HG03571 (cell line): Measurements from ENCODE around the gene IQGAP3.

Experiments used
- ATAC-seq: cut with Tn5 transposase; IDR thresholded peaks from one replicate; pipeline ENCODE4 v1.9.1; 2021; ENCODE audit not compliant: unreplicated experiment

IQGAP3 gene

GRCh38 chr1:156543066-156543465 lies 29.3 kb downstream of the IQGAP3 start:
- no peak for ATAC-seq

DNA sequence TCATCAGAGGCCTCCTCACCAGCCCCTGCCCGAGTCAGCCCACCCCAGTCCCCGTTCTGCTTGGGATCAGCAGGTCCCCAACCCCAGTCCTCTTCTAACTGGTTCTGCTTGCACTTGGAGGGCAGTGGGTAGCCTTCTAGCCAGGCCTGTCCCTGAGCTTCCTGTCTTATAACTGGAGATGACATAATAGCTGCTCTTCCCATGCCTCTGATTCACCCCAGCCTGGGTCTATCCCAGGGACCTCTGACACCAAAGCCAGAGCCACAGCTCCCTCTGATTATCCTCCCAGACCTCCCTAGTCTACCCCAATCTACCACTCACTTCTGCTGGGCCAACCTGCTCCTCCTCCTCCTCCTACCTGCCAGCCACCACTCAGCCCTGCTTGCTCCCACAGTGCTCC lies 31.4 kb downstream of the IQGAP3 start:
- ATAC-seq = no peak

DNA sequence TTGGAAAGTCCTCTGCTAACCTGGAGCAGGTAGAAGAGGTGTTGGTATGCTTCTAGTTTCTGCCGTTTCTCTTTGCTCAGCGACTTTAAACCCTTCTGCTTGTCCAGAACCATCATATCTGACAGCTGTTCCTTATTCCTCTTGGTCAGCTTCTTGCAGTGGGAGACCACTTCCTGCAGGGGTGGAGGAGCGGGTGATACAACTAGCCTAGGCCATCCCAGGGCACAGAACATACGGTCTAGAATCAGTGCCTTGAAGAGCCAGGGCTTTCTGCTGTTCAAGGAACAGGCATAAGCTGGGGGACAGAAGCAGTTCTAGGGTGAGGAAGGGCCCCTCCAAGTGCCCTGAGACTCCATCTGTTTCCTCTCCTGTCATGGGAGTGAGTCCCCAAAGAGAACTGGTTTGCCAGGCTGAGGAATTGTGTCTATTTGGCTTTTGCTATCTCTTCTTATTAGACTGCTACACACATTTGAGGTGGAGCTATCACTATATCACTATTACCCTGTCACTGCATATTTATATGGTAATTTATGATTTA lies 32.5 kb downstream of the IQGAP3 start:
- no peak for ATAC-seq

DNA sequence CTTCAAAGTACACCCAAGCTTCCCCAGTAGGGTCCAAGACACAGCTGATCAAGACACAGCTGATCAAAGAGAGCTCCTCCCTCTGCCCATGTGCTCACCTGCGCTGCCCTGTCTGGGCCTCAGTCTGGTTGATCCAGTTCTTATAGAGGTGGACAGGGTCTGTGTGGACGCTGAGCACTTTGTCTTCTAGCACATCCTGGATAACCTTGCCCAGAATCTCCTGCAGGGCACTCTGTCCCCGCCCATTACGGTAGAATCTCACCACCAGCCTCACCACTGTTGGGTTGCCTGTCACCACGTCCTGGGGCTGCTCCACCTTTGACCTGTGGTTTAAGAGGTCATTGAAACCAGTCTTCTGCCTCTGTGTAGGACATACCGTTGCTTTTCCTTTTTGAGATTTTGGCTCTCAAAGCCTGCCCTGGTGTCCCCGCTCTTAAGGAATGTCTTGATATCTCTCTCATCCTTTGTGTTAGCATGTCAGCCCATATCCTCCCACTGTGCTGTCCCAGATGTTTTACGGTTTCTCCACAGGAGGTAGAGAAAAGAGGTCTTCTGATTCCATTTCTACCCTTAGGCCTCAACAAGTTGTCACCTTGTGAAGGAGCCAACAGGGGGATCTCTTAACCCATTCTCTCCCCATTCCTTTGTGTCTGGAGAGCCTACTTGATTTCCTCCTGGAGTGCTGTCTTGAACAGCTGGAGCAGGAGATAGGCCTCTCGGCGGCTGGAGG lies 33.5 kb downstream of the IQGAP3 start:
- ATAC-seq = no peak

DNA sequence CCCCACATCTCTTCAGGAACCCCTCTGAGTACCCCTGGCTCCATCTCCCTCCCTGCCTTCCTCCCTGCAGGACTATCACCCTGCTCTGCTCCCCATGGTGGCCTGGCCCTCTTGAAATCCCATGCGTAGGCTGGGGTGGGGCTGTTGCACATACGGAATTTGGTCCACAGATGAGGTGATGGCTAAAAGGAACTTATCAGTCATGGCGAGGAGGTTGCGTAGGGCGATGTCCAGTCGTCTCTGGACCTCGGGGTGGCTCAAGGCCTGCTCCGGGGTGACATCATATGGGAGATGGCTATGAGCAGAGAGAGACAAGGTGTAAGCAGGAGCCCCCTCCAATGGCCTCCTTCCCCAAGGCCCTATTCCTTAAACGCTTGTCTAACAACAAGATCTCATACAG lies 35.3 kb downstream of the IQGAP3 start:
- no peak for ATAC-seq

DNA sequence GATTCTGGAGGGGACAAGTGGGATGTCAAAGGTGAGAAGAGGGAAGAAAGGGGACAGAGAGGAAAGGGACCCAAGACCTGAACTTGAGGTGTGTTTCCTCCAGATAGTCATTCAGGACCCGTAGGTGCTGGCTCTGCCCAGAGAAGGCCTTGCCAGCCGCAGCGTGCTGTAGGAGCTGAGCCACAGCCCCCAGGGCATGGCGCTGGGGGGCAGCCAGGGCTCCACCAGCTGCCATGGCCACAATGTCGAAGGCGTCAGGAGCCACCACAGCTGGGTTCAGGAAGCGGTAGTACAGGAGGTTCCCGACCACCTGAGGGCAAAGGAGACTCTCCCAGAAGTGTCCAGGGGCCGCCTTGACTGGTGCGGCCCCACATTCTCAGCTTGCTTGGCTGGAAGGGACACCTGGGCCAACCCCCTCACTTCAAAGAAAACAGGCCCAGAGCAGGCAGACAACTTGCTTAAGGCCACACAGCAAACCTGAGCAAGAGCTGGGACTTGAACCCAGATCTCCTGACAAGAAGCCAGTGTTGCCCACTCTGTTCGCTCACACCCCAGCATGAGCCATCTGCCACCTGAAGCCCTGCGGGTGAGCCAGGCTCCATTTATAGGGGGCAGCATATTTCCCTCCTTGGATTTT lies 37.8 kb downstream of the IQGAP3 start:
- no peak for ATAC-seq

DNA sequence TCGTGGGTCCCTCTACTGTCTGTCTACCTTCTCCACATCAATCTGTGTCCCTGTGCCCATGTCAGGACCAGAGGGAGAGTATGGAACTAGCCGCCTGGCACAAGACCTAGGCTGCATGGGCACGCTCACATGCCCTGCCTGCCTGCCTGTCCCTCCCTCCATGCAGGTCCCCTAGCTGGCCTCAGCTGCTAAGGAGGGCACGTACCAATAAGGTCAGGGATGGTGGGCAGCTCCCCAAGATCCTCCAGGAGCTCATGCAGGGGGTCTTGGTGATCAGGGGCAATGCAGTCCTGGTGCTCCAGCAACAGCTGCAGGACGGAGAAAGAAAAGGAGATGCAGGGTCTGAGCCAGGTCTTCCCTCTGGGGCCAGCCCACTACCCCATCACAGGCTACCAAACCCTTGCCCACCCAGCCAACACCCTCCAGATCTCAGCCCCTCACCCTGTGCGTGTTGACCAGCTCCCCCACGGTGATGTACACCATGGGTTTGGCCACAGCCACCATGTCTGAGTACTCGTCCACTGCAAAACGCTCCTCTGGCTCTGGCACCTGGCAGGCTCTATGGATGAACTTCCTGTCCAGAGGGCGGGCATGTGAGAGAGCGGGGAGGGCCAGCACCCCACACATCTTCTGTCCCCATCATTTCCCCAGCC lies 38.7 kb downstream of the IQGAP3 start:
- ATAC-seq = no peak

- no peak for ATAC-seq
Measured at GRCh38 chr1:156532374-156532773, 40.0 kb downstream of the IQGAP3 start.

- ATAC-seq = no peak
Measured at GRCh38 chr1:156530006-156530405, 42.4 kb downstream of the IQGAP3 start.

- ATAC-seq = no peak
Measured at GRCh38 chr1:156528875-156529425, 43.4 kb downstream of the IQGAP3 start.

GRCh38 chr1:156528231-156528630 lies 44.1 kb downstream of the IQGAP3 start:
- no peak for ATAC-seq

- no peak for ATAC-seq
Measured at GRCh38 chr1:156527584-156527983, 44.8 kb downstream of the IQGAP3 start.

GRCh38 chr1:156525856-156526489 lies 46.4 kb downstream of the IQGAP3 start:
- ATAC-seq = no peak

- no peak for ATAC-seq
Measured at GRCh38 chr1:156525071-156525501, 47.3 kb downstream of the IQGAP3 start.

DNA sequence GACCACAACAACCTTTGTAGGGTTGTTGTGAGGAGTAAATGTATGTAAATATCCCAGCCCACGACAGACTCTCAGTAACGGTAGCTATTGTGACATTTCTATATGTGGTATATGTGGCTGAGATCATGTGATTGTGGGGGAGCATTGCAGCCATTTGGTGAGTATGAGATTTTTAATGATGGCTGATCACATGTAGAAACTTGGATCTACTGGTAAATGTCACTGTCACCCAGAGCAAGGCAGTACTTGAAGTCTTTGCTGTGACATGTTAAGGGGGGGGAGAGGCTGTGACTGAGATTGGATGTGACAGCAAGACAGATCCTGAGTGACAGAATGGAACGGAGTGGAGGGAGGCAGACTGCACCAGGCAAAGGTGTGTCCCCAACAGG lies 47.9 kb downstream of the IQGAP3 start:
- no peak for ATAC-seq

- no peak for ATAC-seq
Measured at GRCh38 chr1:156523801-156524480, 48.4 kb downstream of the IQGAP3 start.

DNA sequence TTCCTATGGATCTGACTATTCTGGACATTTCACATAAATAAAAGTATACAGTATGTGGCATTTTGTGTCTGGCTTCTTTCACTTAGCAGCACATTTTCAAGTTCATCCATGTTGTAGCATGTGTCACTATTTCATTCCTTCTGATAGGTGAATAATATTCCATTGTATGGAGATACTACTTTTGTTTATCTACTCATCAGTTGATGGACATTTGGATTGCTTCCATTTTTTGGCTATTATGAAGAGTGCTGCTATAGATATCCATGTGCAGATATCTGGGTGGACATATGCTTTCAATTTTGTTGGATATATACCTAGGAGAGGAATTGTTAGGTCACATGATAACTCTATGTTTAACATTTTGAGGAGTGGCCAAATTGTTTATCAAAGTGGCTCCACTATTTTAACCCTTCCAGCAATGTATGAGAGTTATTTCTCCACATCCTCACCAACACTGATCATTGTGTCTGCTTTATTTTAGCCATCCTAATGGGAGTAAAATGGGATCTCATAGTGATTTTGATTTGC lies 49.9 kb downstream of the IQGAP3 start:
- no peak for ATAC-seq

DNA sequence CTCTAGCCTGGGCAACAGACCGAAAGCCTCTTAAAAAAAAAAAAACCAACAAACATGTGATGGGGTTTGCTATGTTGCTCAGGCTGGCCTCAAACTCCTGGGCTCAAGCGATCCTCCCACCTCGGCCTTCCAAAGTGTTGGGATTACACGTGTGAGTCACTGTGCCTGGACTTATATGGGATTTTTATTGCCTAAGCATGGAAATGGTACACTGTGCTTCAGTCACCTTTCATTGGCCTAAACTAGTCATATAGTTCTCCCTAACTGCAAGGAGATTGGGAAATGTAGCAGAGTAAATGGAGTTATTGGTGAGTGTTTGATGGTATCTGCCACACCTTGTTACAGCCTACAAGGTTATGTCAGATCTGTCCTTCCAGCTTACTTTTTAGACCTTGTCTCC lies 54.6 kb downstream of the IQGAP3 start:
- ATAC-seq = no peak

GRCh38 chr1:156516821-156517220 lies 55.5 kb downstream of the IQGAP3 start:
- no peak for ATAC-seq

GRCh38 chr1:156515956-156516355 lies 56.4 kb downstream of the IQGAP3 start:
- no peak for ATAC-seq
